Measurements from ENCODE around the gene ZBTB37.
"Not testable (repeated sequence)": the region's sequence is repeated elsewhere in the genome, so short reads cannot be mapped to it uniquely, and the experiment has no call there.

ZBTB37 gene

GRCh38 chr1:173832748-173833147, 35.4 kb upstream of the ZBTB37 start:
- H3K4me3 ChIP-seq (ENCODE audit: low read depth, low read length): no peak overlapping the region
- no peak for TF ChIP-seq CTCF (IDR thresholded peaks at IDR 0.05; ENCODE audit: low read depth, low read length, missing control alignments)
- no peak for DNase-seq (ENCODE audit: low read depth)

GRCh38 chr1:173852105-173852504, 16.1 kb upstream of the ZBTB37 start:
- DNase-seq (ENCODE audit: low read depth): no peak
- no peak overlapping the region for H3K4me3 ChIP-seq (ENCODE audit: low read depth, low read length)
- TF ChIP-seq CTCF (IDR thresholded peaks at IDR 0.05; ENCODE audit: low read depth, low read length, missing control alignments): no peak

- H3K4me3 ChIP-seq (ENCODE audit: low read depth, low read length): no peak overlapping the region
- DNase-seq (ENCODE audit: low read depth): no peak
- TF ChIP-seq CTCF (IDR thresholded peaks at IDR 0.05; ENCODE audit: low read depth, low read length, missing control alignments): no peak
Measured at GRCh38 chr1:173853074-173853473, 15.1 kb upstream of the ZBTB37 start.

GRCh38 chr1:173856014-173856413, 12.2 kb upstream of the ZBTB37 start:
- DNase-seq (ENCODE audit: low read depth): no peak
- no peak for TF ChIP-seq CTCF (IDR thresholded peaks at IDR 0.05; ENCODE audit: low read depth, low read length, missing control alignments)

GRCh38 chr1:173856903-173857302, 11.3 kb upstream of the ZBTB37 start:
- DNase-seq (ENCODE audit: low read depth): no peak
- no peak overlapping the region for H3K4me3 ChIP-seq (ENCODE audit: low read depth, low read length)
- no peak for TF ChIP-seq CTCF (IDR thresholded peaks at IDR 0.05; ENCODE audit: low read depth, low read length, missing control alignments)

More at GRCh38 chr1:173856014-173856413, 12.2 kb upstream of the ZBTB37 start:
- no peak overlapping the region for H3K4me3 ChIP-seq (ENCODE audit: low read depth, low read length)

GRCh38 chr1:173857363-173857917, 10.7 kb upstream of the ZBTB37 start:
- no peak for TF ChIP-seq CTCF (IDR thresholded peaks at IDR 0.05; ENCODE audit: low read depth, low read length, missing control alignments)
- no peak for DNase-seq (ENCODE audit: low read depth)
- no peak overlapping the region for H3K4me3 ChIP-seq (ENCODE audit: low read depth, low read length)

- H3K4me3 ChIP-seq (ENCODE audit: low read depth, low read length); DNase-seq (ENCODE audit: low read depth): not testable (repeated sequence)
Measured at GRCh38 chr1:173859547-173859946, 8.6 kb upstream of the ZBTB37 start.

All from GM12864 (cell line).